Neural cell (in vitro differentiated cells): ENCODE results near the gene CASKIN1.

Source experiments
- EP300 ChIP-seq: fragments of 450-650 bp; conservative IDR thresholded peaks from 2 replicates; pipeline ENCODE4 v1.6.1; 2014; ENCODE audit warnings: antibody characterized with exemption, mild to moderate bottlenecking, moderate library complexity; ENCODE audit not compliant: poor library complexity, severe bottlenecking
- EZH2 ChIP-seq: fragments of 200-600, 300-800 bp; shearing (Covaris generic), sonication (generic); IDR thresholded peaks from 2 replicates; pipeline ENCODE4 v1.6.1; 2014; ENCODE audit warnings: antibody characterized with exemption, low read length, borderline replicate concordance, mild to moderate bottlenecking; ENCODE audit not compliant: insufficient read depth, poor library complexity, severe bottlenecking
- POLR2AphosphoS5 ChIP-seq: IDR thresholded peaks from 2 replicates; pipeline ENCODE4 v1.6.1; 2012
- SMC3 ChIP-seq: fragments of 450-650 bp; conservative IDR thresholded peaks from 2 replicates; pipeline ENCODE4 v1.6.1; 2014; ENCODE audit warnings: antibody characterized with exemption, mild to moderate bottlenecking, moderate library complexity; ENCODE audit not compliant: poor library complexity
- TAF1 ChIP-seq: IDR thresholded peaks from 2 replicates; pipeline ENCODE4 v1.6.1; 2012; ENCODE audit warnings: low read depth
- TF ChIP-seq, protein P1 (sequence below): fragments of 450-650 bp; IDR thresholded peaks from 2 replicates; pipeline ENCODE4 v1.5.1; 2014; ENCODE audit warnings: antibody characterized with exemption, mild to moderate bottlenecking, moderate library complexity; ENCODE audit not compliant: poor library complexity, severe bottlenecking
- TF ChIP-seq, protein P2 (sequence below): IDR thresholded peaks from 2 replicates; pipeline ENCODE4 v1.6.1; 2012; ENCODE audit warnings: borderline replicate concordance

DNA sequence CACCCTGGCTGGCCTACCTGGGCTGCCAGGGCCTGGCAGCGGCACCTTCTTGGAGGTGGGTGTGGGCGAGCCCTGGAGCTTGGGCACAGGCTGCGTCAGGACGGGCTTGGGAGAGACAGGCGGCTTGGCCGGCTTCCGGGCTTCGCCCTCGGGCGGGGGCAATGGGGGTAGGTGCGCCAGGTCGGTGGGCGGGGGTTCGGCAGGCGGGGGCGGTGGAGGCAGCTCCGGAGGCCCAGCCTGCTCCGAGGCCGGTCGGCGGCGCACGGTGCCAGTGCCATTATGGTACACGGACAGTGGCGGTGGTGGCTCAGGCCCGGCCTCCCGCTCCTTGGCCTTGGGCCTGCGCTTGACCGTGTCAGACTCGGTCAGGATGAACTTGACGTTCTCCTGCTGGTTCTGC, 16.8 kb downstream of the CASKIN1 start:
- TF ChIP-seq, protein P1, sequence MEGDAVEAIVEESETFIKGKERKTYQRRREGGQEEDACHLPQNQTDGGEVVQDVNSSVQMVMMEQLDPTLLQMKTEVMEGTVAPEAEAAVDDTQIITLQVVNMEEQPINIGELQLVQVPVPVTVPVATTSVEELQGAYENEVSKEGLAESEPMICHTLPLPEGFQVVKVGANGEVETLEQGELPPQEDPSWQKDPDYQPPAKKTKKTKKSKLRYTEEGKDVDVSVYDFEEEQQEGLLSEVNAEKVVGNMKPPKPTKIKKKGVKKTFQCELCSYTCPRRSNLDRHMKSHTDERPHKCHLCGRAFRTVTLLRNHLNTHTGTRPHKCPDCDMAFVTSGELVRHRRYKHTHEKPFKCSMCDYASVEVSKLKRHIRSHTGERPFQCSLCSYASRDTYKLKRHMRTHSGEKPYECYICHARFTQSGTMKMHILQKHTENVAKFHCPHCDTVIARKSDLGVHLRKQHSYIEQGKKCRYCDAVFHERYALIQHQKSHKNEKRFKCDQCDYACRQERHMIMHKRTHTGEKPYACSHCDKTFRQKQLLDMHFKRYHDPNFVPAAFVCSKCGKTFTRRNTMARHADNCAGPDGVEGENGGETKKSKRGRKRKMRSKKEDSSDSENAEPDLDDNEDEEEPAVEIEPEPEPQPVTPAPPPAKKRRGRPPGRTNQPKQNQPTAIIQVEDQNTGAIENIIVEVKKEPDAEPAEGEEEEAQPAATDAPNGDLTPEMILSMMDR = no peak
- no peak for TF ChIP-seq TAF1
- TF ChIP-seq EZH2 = no peak
- TF ChIP-seq EP300 = no peak
- TF ChIP-seq, protein P2, sequence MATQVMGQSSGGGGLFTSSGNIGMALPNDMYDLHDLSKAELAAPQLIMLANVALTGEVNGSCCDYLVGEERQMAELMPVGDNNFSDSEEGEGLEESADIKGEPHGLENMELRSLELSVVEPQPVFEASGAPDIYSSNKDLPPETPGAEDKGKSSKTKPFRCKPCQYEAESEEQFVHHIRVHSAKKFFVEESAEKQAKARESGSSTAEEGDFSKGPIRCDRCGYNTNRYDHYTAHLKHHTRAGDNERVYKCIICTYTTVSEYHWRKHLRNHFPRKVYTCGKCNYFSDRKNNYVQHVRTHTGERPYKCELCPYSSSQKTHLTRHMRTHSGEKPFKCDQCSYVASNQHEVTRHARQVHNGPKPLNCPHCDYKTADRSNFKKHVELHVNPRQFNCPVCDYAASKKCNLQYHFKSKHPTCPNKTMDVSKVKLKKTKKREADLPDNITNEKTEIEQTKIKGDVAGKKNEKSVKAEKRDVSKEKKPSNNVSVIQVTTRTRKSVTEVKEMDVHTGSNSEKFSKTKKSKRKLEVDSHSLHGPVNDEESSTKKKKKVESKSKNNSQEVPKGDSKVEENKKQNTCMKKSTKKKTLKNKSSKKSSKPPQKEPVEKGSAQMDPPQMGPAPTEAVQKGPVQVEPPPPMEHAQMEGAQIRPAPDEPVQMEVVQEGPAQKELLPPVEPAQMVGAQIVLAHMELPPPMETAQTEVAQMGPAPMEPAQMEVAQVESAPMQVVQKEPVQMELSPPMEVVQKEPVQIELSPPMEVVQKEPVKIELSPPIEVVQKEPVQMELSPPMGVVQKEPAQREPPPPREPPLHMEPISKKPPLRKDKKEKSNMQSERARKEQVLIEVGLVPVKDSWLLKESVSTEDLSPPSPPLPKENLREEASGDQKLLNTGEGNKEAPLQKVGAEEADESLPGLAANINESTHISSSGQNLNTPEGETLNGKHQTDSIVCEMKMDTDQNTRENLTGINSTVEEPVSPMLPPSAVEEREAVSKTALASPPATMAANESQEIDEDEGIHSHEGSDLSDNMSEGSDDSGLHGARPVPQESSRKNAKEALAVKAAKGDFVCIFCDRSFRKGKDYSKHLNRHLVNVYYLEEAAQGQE = no peak
- TF ChIP-seq SMC3 = no peak
- TF ChIP-seq POLR2AphosphoS5 = no peak
